Brain pericyte (primary cell): ENCODE data around the gene ECT2.
"Not testable (repeated sequence)": the region's sequence is repeated elsewhere in the genome, so short reads cannot be mapped to it uniquely, and the experiment has no call there.

ENCODE experiments used
- DNase-seq: peaks from one replicate; pipeline ENCODE4 v3.0.0-alpha.2; 2012; ENCODE audit warnings: low read depth, low spot score

The ECT2 gene

DNA sequence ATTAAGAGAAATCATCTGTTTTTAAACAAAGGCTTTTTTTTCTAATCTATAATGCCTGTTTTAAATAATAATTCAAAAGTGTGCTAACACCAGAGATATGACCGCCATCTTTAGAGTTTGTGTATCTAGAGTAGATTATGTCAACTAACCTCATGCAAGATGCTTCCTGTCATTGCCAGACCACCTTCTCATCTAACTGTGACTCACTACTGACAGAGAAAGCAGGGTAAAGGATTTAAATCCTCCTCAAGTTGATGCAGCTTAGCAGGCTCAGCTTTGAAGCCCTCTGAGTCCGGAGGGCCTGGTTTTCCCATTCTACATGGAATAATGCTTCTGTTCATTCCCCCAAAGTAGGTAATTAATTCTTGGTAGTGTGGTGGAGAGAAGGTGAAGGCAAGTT is 108.5 kb downstream of the ECT2 start:
- DNase-seq, result no peak

DNA sequence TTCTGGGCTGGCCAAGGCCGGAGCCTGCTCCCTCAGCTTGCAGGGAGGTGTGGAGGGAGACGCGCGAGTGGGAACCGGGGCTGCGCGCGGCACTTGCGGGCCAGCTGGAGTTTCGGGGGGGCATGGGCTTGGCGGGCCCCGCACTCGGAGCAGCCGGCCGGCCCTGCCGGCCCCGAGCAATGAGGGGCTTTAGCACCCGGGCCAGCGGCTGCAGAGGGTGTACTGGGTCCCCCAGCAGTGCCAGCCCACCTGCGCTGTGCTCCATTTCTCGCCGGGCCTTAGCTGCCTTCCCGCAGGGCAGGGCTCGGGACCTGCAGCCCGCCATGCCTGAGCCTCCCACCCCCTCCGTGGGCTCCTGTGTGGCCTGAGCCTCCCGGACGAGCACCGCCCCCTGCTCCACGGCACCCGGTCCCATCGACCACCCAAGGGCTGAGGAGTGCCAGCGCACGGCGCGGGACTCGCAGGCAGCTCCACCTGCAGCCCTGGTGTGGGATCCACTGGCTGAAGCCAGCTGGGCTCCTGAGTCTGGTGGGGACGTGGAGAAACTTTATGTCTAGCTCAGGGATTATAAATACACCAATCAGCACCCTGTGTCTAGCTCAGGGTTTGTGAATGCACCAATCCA is 116.3 kb downstream of the ECT2 start:
- DNase-seq, result not testable (repeated sequence)

- no peak for DNase-seq
These were observed 118.2 kb downstream of the ECT2 start for GRCh38 chr3:172868582-172869200.

DNA sequence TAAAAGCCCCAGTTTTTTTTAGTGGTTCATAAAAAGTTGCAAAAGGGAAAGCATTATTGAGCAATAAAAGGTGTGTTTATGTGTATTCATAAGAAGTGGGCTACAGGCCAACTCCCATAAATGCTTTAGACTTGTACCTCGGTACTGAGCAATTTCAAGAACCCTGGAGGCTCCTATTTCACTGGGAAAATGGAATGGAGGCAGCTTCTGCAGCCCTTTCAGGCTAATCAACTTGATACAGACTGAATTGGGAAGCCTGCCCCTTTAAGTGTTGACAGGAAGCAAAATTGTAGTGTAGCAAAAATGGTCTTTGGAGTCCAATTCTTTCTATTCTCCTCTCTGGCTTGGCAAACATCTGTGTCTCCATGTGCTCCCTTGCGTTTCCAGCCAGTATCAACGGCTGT is 118.8 kb downstream of the ECT2 start:
- DNase-seq, result no peak

- DNase-seq, result no peak
These were observed 119.4 kb downstream of the ECT2 start for GRCh38 chr3:172869784-172870518.
